ENCODE measurements around the gene FOLR3.

FOLR3 gene

GRCh38 chr11:72111300-72112142, 24.0 kb upstream of the FOLR3 start:
- peak overlapping the region; percentile 77 for H3K4me2 ChIP-seq (ENCODE audit: insufficient read depth, low read length, poor library complexity, severe bottlenecking)
- peak overlapping the region; percentile 46 for H2BK5ac ChIP-seq (ENCODE audit: low read length)
- H2BK12ac ChIP-seq (ENCODE audit: low read length): no peak overlapping the region
- no peaks in the 10 kb centered on the region for H3K27me3 ChIP-seq (ENCODE audit: control insufficient read depth in 3 of 3, insufficient read depth in 3 of 3, low read depth in 1 of 3, low read length in 3 of 3)
- no peaks in the 10 kb centered on the region for H3K9me3 ChIP-seq (replicated peaks in 1 of 2; ENCODE audit: control insufficient read depth in 2 of 2, insufficient read depth in 1 of 2, low read depth in 1 of 2, low read length in 2 of 2)
- no peak overlapping the region for H2BK15ac ChIP-seq (ENCODE audit: low read length)
- peak overlapping the region; percentile 57 to 90 for H3K4me3 ChIP-seq (ENCODE audit: low read length in 2 of 2)
- H4K8ac ChIP-seq (ENCODE audit: low read depth, low read length): peak overlapping the region; percentile 29
- peak overlapping the region; percentile 45 for H3K27ac ChIP-seq (replicated peaks; ENCODE audit: low read length)
- H2AFZ ChIP-seq (ENCODE audit: low read length): peak overlapping the region; percentile 50
- no peak overlapping the region for H2BK120ac ChIP-seq (ENCODE audit: low read depth, low read length)
- peak overlapping the region; percentile 73 for H3K9ac ChIP-seq (ENCODE audit: low read depth, low read length, poor library complexity)
- peaks cover 6 to 20% of the 10 kb centered on the region in 2 donors for H3K36me3 ChIP-seq (replicated peaks in 1 of 2; ENCODE audit: control insufficient read depth in 2 of 2, insufficient read depth in 2 of 2, low read length in 2 of 2)
- no peak overlapping the region for H3K14ac ChIP-seq (ENCODE audit: low read length)
- H3K79me1 ChIP-seq (ENCODE audit: low read depth, low read length): peaks cover 2% of the 10 kb centered on the region
- peak overlapping the region; percentile 6 for H2AK5ac ChIP-seq (ENCODE audit: low read depth, low read length)
- peaks cover 0 to 6% of the 10 kb centered on the region in 2 donors for H3K4me1 ChIP-seq (ENCODE audit: control insufficient read depth in 2 of 2, insufficient read depth in 1 of 2, low read depth in 1 of 2, low read length in 2 of 2)
- DNase-seq (ENCODE audit: low spot score): no peak
- peak overlapping the region; percentile 1 for H3K18ac ChIP-seq (ENCODE audit: low read length)
- no CpG with 5 or more reads among the region's 10 CpGs for WGBS, 2 donors (ENCODE audit: extremely low coverage in 2 of 2, insufficient read length in 2 of 2, insufficient replicate concordance in 1 of 2)
- H4K91ac ChIP-seq (ENCODE audit: low read depth, low read length, poor library complexity): no peak overlapping the region
- H3K4ac ChIP-seq (ENCODE audit: low read length): no peak overlapping the region
- no peak overlapping the region for H3K23ac ChIP-seq (ENCODE audit: low read depth, low read length, poor library complexity)

GRCh38 chr11:72112143-72112977, 23.2 kb upstream of the FOLR3 start, which contains the start of gene ANAPC15:
Gene ANAPC15, minus strand, starts transcription at chr11:72112695. Its CDS starts 1,419 bp downstream, at chr11:72111276.
- H3K27ac ChIP-seq (replicated peaks; ENCODE audit: low read length): peak within 1 kb of the TSS; percentile 94
- H3K9me3 ChIP-seq (replicated peaks in 1 of 2; ENCODE audit: control insufficient read depth in 2 of 2, insufficient read depth in 1 of 2, low read depth in 1 of 2, low read length in 2 of 2): no peaks in the 10 kb centered on the region
- no peaks in the 10 kb centered on the region for H3K27me3 ChIP-seq (ENCODE audit: control insufficient read depth in 3 of 3, insufficient read depth in 3 of 3, low read depth in 1 of 3, low read length in 3 of 3)
- peak within 1 kb of the TSS; percentile 77 for H3K4me2 ChIP-seq (ENCODE audit: insufficient read depth, low read length, poor library complexity, severe bottlenecking)
- H3K18ac ChIP-seq (ENCODE audit: low read length): peak within 1 kb of the TSS; percentile 93
- H3K4me3 ChIP-seq (ENCODE audit: low read length in 2 of 2): peak within 1 kb of the TSS; percentile 57 to 90
- H3K4ac ChIP-seq (ENCODE audit: low read length): no peak within 1 kb of the TSS
- peaks cover 2% of the 10 kb centered on the region for H3K79me1 ChIP-seq (ENCODE audit: low read depth, low read length)
- no peak within 1 kb of the TSS for H2BK15ac ChIP-seq (ENCODE audit: low read length)
- peak within 1 kb of the TSS; percentile 77 for H3K23ac ChIP-seq (ENCODE audit: low read depth, low read length, poor library complexity)
- H3K4me1 ChIP-seq (ENCODE audit: control insufficient read depth in 2 of 2, insufficient read depth in 1 of 2, low read depth in 1 of 2, low read length in 2 of 2): peaks cover 0 to 6% of the 10 kb centered on the region in 2 donors
- no peak within 1 kb of the TSS for H2BK120ac ChIP-seq (ENCODE audit: low read depth, low read length)
- peaks cover 5 to 20% of the 10 kb centered on the region in 2 donors for H3K36me3 ChIP-seq (replicated peaks in 1 of 2; ENCODE audit: control insufficient read depth in 2 of 2, insufficient read depth in 2 of 2, low read length in 2 of 2)
- H4K8ac ChIP-seq (ENCODE audit: low read depth, low read length): peak within 1 kb of the TSS; percentile 43
- no peak within 1 kb of the TSS for H3K14ac ChIP-seq (ENCODE audit: low read length)
- no peak within 1 kb of the TSS for H2AK5ac ChIP-seq (ENCODE audit: low read depth, low read length)
- WGBS, 2 donors (ENCODE audit: extremely low coverage in 2 of 2, insufficient read length in 2 of 2, insufficient replicate concordance in 1 of 2): no CpG with 5 or more reads among the region's 49 CpGs
- no peak within 1 kb of the TSS for H4K91ac ChIP-seq (ENCODE audit: low read depth, low read length, poor library complexity)
- no peak within 1 kb of the TSS for H2BK12ac ChIP-seq (ENCODE audit: low read length)
- H2AFZ ChIP-seq (ENCODE audit: low read length): peak within 1 kb of the TSS; percentile 87
- DNase-seq (ENCODE audit: low spot score): peak; percentile 98
- H3K9ac ChIP-seq (ENCODE audit: low read depth, low read length, poor library complexity): peak within 1 kb of the TSS; percentile 73
- peak within 1 kb of the TSS; percentile 87 for H2BK5ac ChIP-seq (ENCODE audit: low read length)

- Histone ChIP-seq H3K23ac (ENCODE audit: low read depth, low read length, poor library complexity) (peak overlapping the region; percentile 77), H4K91ac (ENCODE audit: low read depth, low read length, poor library complexity) (no peak overlapping the region), H3K36me3 (replicated peaks in 1 of 2; ENCODE audit: control insufficient read depth in 2 of 2, insufficient read depth in 2 of 2, low read length in 2 of 2) (peaks cover 4 to 18% of the 10 kb centered on the region in 2 donors), H2BK12ac (ENCODE audit: low read length) (no peak overlapping the region), H3K27ac (replicated peaks; ENCODE audit: low read length) (peak overlapping the region; percentile 67), H3K4me3 (ENCODE audit: low read length in 2 of 2) (peak overlapping the region; percentile 57 to 72), H2BK15ac (ENCODE audit: low read length) (no peak overlapping the region), H3K4ac (ENCODE audit: low read length) (no peak overlapping the region), H3K18ac (ENCODE audit: low read length) (peak overlapping the region; percentile 89), H3K4me1 (ENCODE audit: control insufficient read depth in 2 of 2, insufficient read depth in 1 of 2, low read depth in 1 of 2, low read length in 2 of 2) (peaks cover 0 to 6% of the 10 kb centered on the region in 2 donors), H4K8ac (ENCODE audit: low read depth, low read length) (peak overlapping the region; percentile 43), H3K4me2 (ENCODE audit: insufficient read depth, low read length, poor library complexity, severe bottlenecking) (peak overlapping the region; percentile 71), H2BK5ac (ENCODE audit: low read length) (no peak overlapping the region), H2AK5ac (ENCODE audit: low read depth, low read length) (no peak overlapping the region), H3K27me3 (ENCODE audit: control insufficient read depth in 3 of 3, insufficient read depth in 3 of 3, low read depth in 1 of 3, low read length in 3 of 3) (no peaks in the 10 kb centered on the region), H3K79me1 (ENCODE audit: low read depth, low read length) (peaks cover 2% of the 10 kb centered on the region), H2AFZ (ENCODE audit: low read length) (peak overlapping the region; percentile 87), H2BK120ac (ENCODE audit: low read depth, low read length) (no peak overlapping the region), H3K14ac (ENCODE audit: low read length) (no peak overlapping the region), H3K9me3 (replicated peaks in 1 of 2; ENCODE audit: control insufficient read depth in 2 of 2, insufficient read depth in 1 of 2, low read depth in 1 of 2, low read length in 2 of 2) (no peaks in the 10 kb centered on the region), H3K9ac (ENCODE audit: low read depth, low read length, poor library complexity) (no peak overlapping the region)
- no peak for DNase-seq (ENCODE audit: low spot score)
- no CpG with 5 or more reads among the region's 9 CpGs for WGBS, 2 donors (ENCODE audit: extremely low coverage in 2 of 2, insufficient read length in 2 of 2, insufficient replicate concordance in 1 of 2)
These were observed 22.3 kb upstream of the FOLR3 start for GRCh38 chr11:72112978-72113808.
